Measurements from ENCODE around the gene SH3PXD2A.

GRCh38 chr10:103698266-103698665, 157.1 kb downstream of the SH3PXD2A start:
- TF ChIP-seq CTCF (IDR thresholded peaks at IDR 0.05) = no peak
- no peak for TF ChIP-seq POLR2A (IDR thresholded peaks at IDR 0.05)
- TF ChIP-seq POLR2AphosphoS5 (IDR thresholded peaks at IDR 0.05) = no peak
